ENCODE results near the gene RBM47. TPM values are rescaled to one million over a fixed set of nuclear protein-coding genes. Genes with fewer than 3 reads are reported as not detected.
"Not testable (repeated sequence)": the region's sequence is repeated elsewhere in the genome, so short reads cannot be mapped to it uniquely, and the experiment has no call there.

The RBM47 gene
- total RNA-seq, 1 donor from 2014 or later = 0.98 TPM

DNA sequence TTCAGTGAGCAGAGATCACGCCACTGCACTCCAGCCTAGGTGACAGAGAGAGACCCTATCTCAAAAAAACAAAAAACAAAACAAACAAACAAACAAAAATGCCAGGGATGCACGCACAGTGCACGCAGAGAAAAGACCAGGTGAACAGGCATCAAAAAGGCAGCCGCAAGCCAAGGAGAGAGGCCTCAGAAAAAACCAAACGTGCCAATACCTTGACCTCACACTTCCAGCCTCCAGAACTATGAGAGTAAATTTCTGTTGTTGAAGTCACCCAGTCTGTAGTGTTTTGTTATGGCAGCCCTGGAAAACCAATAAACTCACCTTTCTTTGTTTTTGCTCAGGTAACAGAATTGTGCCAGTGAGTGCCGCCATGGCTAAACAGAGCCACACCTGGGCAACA is 228.6 kb downstream of the RBM47 start:
- no peak for TF ChIP-seq CTCF (IDR thresholded peaks at IDR 0.05; ENCODE audit: partially characterized antibody, unreplicated experiment)
- Mint-ChIP-seq H3K36me3 (ENCODE audit: unreplicated experiment) (no peaks in the 10 kb centered on the region), H3K27me3 (ENCODE audit: unreplicated experiment) (no peaks in the 10 kb centered on the region), H3K27ac (ENCODE audit: unreplicated experiment) (no peak overlapping the region), H3K4me3 (ENCODE audit: unreplicated experiment) (no peak overlapping the region), H3K4me1 (ENCODE audit: low read depth, unreplicated experiment) (peaks cover 3% of the 10 kb centered on the region), H3K9me3 (ENCODE audit: unreplicated experiment) (peaks cover 1% of the 10 kb centered on the region)
- no peak for DNase-seq

- Mint-ChIP-seq H3K27me3 (ENCODE audit: unreplicated experiment) (no peaks in the 10 kb centered on the region), H3K9me3 (ENCODE audit: unreplicated experiment) (peaks cover 1% of the 10 kb centered on the region)
Observed at GRCh38 chr4:40399578-40399977, 230.1 kb downstream of the RBM47 start.

DNA sequence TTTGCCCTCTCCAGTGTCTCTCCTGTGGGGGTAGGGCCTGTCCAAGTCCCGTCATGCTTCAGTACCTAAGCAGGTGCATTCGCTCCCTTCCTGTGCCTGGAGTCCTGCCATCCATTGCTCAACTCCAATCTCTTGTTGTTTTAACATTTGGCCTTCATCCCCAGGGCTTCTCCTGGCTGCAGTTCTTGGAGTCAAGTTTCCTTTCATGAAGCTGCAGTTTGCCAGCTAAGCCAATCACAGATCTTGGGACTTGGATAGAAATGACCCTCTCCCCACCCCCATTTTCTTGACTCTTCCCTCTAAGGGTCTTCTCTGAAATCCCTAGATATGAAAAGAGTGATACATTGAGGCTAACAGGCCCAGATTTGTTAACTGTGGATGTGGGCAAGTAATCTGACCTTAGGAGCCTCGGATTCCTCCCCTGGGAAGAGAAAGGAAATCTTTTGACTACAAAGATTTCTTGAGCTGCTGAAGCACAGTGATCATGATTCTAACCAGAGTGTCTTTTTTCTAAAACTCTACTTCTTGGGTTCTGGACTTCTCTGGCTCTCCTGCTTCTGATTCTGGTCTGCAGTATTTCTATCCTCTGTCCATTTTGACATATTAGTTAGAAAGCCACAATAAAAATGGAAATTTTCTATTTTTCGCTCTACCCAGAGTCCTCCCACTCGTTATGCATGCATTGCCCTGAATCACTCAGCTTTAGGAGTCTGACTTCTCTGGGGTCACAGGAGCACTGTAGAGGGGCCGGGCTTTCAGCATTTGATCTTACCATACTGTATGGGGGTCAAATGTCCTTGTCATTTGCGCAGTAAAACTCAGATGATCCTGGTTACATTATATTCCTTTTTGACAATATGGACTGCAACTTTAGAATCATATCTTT is 233.5 kb downstream of the RBM47 start:
- Mint-ChIP-seq H3K4me1 (ENCODE audit: low read depth, unreplicated experiment) (peaks cover 4% of the 10 kb centered on the region), H3K9me3 (ENCODE audit: unreplicated experiment) (no peaks in the 10 kb centered on the region), H3K27ac (ENCODE audit: unreplicated experiment) (no peak overlapping the region), H3K36me3 (ENCODE audit: unreplicated experiment) (no peaks in the 10 kb centered on the region), H3K4me3 (ENCODE audit: unreplicated experiment) (no peak overlapping the region), H3K27me3 (ENCODE audit: unreplicated experiment) (peaks cover 2% of the 10 kb centered on the region)
- DNase-seq = no peak
- TF ChIP-seq CTCF (IDR thresholded peaks at IDR 0.05; ENCODE audit: partially characterized antibody, unreplicated experiment) = no peak

More at GRCh38 chr4:40399578-40399977, 230.1 kb downstream of the RBM47 start:
- DNase-seq = no peak
- peaks cover 4% of the 10 kb centered on the region for H3K4me1 Mint-ChIP-seq (ENCODE audit: low read depth, unreplicated experiment)
- H3K36me3 Mint-ChIP-seq (ENCODE audit: unreplicated experiment) = no peaks in the 10 kb centered on the region
- H3K4me3 Mint-ChIP-seq (ENCODE audit: unreplicated experiment) = no peak overlapping the region
- TF ChIP-seq CTCF (IDR thresholded peaks at IDR 0.05; ENCODE audit: partially characterized antibody, unreplicated experiment) = no peak
- no peak overlapping the region for H3K27ac Mint-ChIP-seq (ENCODE audit: unreplicated experiment)

GRCh38 chr4:40395166-40395900 is 234.3 kb downstream of the RBM47 start:
- H3K9me3 Mint-ChIP-seq (ENCODE audit: unreplicated experiment) = no peaks in the 10 kb centered on the region
- H3K4me3 Mint-ChIP-seq (ENCODE audit: unreplicated experiment) = no peak overlapping the region
- TF ChIP-seq CTCF (IDR thresholded peaks at IDR 0.05; ENCODE audit: partially characterized antibody, unreplicated experiment) = no peak
- peaks cover 4% of the 10 kb centered on the region for H3K4me1 Mint-ChIP-seq (ENCODE audit: low read depth, unreplicated experiment)
- DNase-seq = no peak
- peaks cover 2% of the 10 kb centered on the region for H3K27me3 Mint-ChIP-seq (ENCODE audit: unreplicated experiment)
- no peaks in the 10 kb centered on the region for H3K36me3 Mint-ChIP-seq (ENCODE audit: unreplicated experiment)
- no peak overlapping the region for H3K27ac Mint-ChIP-seq (ENCODE audit: unreplicated experiment)

- Mint-ChIP-seq H3K27me3 (ENCODE audit: unreplicated experiment) (peaks cover 2% of the 10 kb centered on the region), H3K4me3 (ENCODE audit: unreplicated experiment) (no peak overlapping the region), H3K36me3 (ENCODE audit: unreplicated experiment) (no peaks in the 10 kb centered on the region), H3K9me3 (ENCODE audit: unreplicated experiment) (no peaks in the 10 kb centered on the region), H3K27ac (ENCODE audit: unreplicated experiment) (no peak overlapping the region), H3K4me1 (ENCODE audit: low read depth, unreplicated experiment) (peaks cover 4% of the 10 kb centered on the region)
- no peak for TF ChIP-seq CTCF (IDR thresholded peaks at IDR 0.05; ENCODE audit: partially characterized antibody, unreplicated experiment)
- no peak for DNase-seq
Observed at GRCh38 chr4:40394236-40394635, 235.4 kb downstream of the RBM47 start.

DNA sequence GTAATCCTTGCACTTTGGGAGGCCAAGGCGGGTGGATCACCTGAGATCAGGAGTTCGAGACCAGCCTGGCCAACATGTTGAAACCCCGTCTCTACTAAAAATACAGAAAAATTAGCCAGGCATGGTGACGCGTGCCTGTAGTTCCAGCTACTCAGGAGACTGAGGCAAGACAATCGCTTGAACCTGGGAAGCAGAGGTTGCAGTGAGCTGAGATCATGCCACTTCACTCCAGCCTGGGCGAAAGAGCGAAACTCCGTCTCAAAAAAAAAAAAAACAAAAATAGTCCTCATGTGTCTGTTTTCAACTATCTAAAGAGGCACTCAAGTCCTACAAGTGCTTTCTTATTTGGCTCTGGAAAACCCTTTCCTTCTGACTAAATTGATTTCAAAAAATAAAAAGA is 237.4 kb downstream of the RBM47 start:
- H3K4me3 Mint-ChIP-seq (ENCODE audit: unreplicated experiment); DNase-seq; H3K27ac Mint-ChIP-seq (ENCODE audit: unreplicated experiment); H3K4me1 Mint-ChIP-seq (ENCODE audit: low read depth, unreplicated experiment); H3K27me3 Mint-ChIP-seq (ENCODE audit: unreplicated experiment); H3K9me3 Mint-ChIP-seq (ENCODE audit: unreplicated experiment); H3K36me3 Mint-ChIP-seq (ENCODE audit: unreplicated experiment): not testable (repeated sequence)

Measured in glutamatergic neuron (in vitro differentiated cells).